GM21825 (cell line): ENCODE measurements around the gene FA2H.
"Not testable (repeated sequence)": the region's sequence is repeated elsewhere in the genome, so short reads cannot be mapped to it uniquely, and the experiment has no call there.

Experiments
- ATAC-seq: cut with Tn5 transposase; IDR thresholded peaks from one replicate; pipeline ENCODE4 v1.9.1; 2021; ENCODE audit warnings: mild to moderate bottlenecking, moderate library complexity; ENCODE audit not compliant: unreplicated experiment

The FA2H gene

GRCh38 chr16:74725651-74726455, 48.8 kb downstream of the FA2H start:
- no peak for ATAC-seq

GRCh38 chr16:74724820-74725549, 49.6 kb downstream of the FA2H start:
- no peak for ATAC-seq

- no peak for ATAC-seq
Measured at GRCh38 chr16:74723256-74723655, 51.4 kb downstream of the FA2H start.

- not testable (repeated sequence) for ATAC-seq
Measured at GRCh38 chr16:74722156-74722555, 52.5 kb downstream of the FA2H start.

GRCh38 chr16:74721716-74722115, 52.9 kb downstream of the FA2H start:
- ATAC-seq = no peak

GRCh38 chr16:74720579-74720978, 54.0 kb downstream of the FA2H start:
- ATAC-seq = no peak

- no peak for ATAC-seq
Measured at GRCh38 chr16:74718741-74719610, 55.6 kb downstream of the FA2H start.

GRCh38 chr16:74718140-74718539, 56.5 kb downstream of the FA2H start:
- no peak for ATAC-seq

GRCh38 chr16:74717367-74717766, 57.3 kb downstream of the FA2H start:
- ATAC-seq = no peak

GRCh38 chr16:74716355-74716754, 58.3 kb downstream of the FA2H start:
- no peak for ATAC-seq

- no peak for ATAC-seq
Measured at GRCh38 chr16:74713876-74714275, 60.7 kb downstream of the FA2H start.

- ATAC-seq = no peak
Measured at GRCh38 chr16:74713325-74713724, 61.3 kb downstream of the FA2H start.

GRCh38 chr16:74711938-74712337, 62.7 kb downstream of the FA2H start:
- no peak for ATAC-seq

GRCh38 chr16:74710401-74710800, 64.2 kb downstream of the FA2H start:
- no peak for ATAC-seq

- peak; percentile 88 for ATAC-seq
Measured at GRCh38 chr16:74709441-74709877, 65.2 kb downstream of the FA2H start.

GRCh38 chr16:74700438-74701225, 74.0 kb downstream of the FA2H start, which contains the start of gene MLKL:
Gene MLKL (minus strand): TSS chr16:74700862. CDS start chr16:74695757, 5,105 bp downstream.
- peak; percentile 52 for ATAC-seq

GRCh38 chr16:74700116-74700437, 74.5 kb downstream of the FA2H start:
- no peak for ATAC-seq

- no peak for ATAC-seq
Measured at GRCh38 chr16:74699666-74700065, 75.0 kb downstream of the FA2H start.

GRCh38 chr16:74698222-74698621, 76.4 kb downstream of the FA2H start:
- no peak for ATAC-seq
